Skeletal muscle cell (primary cell): Measurements from ENCODE around the gene LTO1.

Experiments used
- DNase-seq: peaks from one replicate; pipeline ENCODE4 v3.0.0-alpha.2; 2010; ENCODE audit warnings: low read depth
- H3K4me3 ChIP-seq: 2 replicates; pipeline ENCODE4 v1.5.1; 2011; ENCODE audit warnings: low read depth, mild to moderate bottlenecking, control low read depth, low read length, moderate library complexity

LTO1 gene

DNA sequence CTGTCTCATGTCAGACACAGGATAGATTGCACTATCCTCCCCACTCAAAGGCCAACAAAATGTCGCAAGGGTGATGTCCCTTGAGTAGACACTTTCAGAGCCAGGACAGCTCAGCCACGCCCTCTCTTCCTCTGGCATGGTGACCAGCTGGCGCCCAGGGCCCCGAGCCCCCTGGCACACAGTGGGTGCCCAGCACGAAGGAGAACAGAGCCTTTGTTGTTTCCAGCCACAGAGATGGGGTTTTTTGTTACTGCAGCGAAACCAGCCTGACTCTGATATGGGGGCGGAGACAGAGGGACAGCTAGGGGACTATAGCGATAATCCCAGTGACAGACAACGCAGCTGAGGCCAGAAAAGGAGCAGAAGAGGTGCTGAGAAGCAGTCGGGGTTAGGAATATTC lies 57.5 kb downstream of the LTO1 start:
- H3K4me3 ChIP-seq = no peak overlapping the region
- no peak for DNase-seq

DNA sequence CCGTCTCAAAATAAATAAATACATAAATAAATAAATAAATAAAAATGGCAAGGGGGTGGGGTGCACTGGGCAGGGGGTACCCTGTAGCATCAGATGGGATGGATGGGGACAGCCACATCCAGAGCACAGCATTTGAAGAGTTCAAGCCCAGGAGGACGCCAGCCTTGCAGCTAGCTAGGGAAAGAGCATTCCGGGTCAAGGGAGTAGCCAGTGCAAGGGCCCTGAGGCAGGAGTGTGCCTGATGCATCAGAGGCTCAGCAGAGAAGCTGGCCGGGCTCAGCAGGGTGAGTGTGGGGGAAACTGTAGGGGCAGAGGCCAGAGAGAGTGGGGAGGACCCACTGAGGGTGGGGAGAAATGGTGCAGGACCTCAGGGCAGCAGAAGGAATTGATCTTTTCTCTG lies 57.9 kb downstream of the LTO1 start:
- no peak for DNase-seq
- no peak overlapping the region for H3K4me3 ChIP-seq
